Skeletal muscle cell (primary cell): ENCODE measurements around the gene CX3CR1.

Experiments
- DNase-seq: peaks from one replicate; pipeline ENCODE4 v3.0.0-alpha.2; 2010; ENCODE audit warnings: low read depth
- H3K4me3 ChIP-seq: 2 replicates; pipeline ENCODE4 v1.5.1; 2011; ENCODE audit warnings: low read depth, mild to moderate bottlenecking, control low read depth, low read length, moderate library complexity

Gene CX3CR1

DNA sequence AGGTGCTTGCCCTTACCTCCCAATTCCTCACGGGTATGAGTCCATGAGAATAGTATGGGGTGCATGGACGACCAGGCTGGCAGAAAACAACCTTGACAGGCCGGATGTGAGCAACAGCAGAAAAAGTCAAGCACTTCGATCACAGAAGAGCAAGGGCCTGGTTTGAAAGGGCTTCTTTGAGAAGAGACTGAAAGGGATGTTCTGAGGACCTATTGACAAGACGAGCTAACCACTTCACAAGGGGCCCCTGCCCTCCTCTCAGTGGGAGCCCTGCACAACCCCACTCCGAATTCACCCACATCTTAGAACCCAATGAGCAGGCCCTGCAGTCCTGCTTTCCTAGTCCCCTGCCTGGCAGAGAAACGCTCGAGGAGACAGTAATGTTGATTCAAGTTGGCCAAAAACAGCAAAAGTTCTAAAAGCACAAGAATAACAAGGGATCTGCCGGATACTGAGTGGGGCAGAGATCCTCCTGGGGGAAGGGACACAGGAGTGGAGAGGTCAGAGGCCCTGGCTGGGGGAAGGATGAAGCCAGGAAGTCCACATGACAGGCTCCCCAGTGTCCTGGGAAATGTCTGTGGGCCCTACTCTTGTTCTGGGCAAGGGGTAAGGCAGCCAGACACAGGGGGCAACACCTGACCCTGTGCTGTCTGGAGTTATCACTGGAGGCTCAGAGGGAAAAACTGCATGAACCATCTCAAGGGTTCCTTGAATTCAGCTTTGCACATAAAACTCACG lies 14.8 kb upstream of the CX3CR1 start:
- DNase-seq, result no peak
- no peak overlapping the region for H3K4me3 ChIP-seq

DNA sequence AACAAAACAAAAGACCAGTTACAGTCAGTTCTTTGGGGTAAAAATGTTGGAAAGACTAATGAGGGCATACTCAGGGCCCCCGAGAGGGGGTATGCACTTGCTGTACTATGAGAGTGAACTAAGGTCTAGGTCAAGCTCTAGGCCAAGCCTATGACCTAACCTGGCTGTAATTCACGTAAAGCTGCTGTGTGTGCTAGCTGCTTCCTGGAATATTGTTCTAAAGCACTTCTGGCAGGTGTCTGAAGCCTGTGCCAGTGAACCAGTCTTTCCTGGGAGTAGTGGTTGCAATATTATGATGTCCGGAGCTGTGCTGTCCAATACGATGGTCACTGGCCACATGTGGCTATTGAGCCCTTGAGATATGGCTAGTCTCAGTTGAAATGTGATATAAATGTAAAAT lies 13.1 kb upstream of the CX3CR1 start:
- DNase-seq, result no peak
- no peak overlapping the region for H3K4me3 ChIP-seq

GRCh38 chr3:39291903-39292329 lies 12.1 kb upstream of the CX3CR1 start:
- H3K4me3 ChIP-seq, result no peak overlapping the region
- DNase-seq, result no peak

- DNase-seq, result no peak
These were observed 10.4 kb upstream of the CX3CR1 start for GRCh38 chr3:39290255-39290654.

DNA sequence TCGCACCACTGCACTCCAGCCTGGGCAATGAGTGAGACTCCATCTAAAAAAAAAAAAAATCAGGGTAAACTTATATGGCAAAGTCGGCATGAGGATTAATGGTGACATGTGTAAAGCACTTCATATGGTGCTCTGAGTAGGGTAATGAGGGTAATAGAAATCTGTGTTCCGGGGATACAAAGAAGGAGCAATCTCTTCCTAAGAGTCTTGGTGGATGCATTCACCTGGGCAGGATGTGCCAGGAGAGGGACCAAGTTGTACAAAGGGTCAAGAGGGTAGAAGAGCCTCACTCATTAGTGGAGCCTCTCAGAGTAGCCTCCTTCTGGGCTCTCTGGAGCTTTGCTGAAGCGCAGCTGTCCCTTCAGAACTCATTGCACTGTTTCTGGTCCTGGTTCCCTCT lies 9.3 kb upstream of the CX3CR1 start:
- DNase-seq, result no peak
- no peak overlapping the region for H3K4me3 ChIP-seq

More at GRCh38 chr3:39290255-39290654, 10.4 kb upstream of the CX3CR1 start:
- no peak overlapping the region for H3K4me3 ChIP-seq

- peak; percentile 25 for DNase-seq
These were observed 8.5 kb upstream of the CX3CR1 start for GRCh38 chr3:39288300-39288808.

GRCh38 chr3:39287216-39288164 lies 7.7 kb upstream of the CX3CR1 start:
- no peak overlapping the region for H3K4me3 ChIP-seq
- no peak for DNase-seq

More at GRCh38 chr3:39288300-39288808, 8.5 kb upstream of the CX3CR1 start:
- H3K4me3 ChIP-seq, result no peak overlapping the region

GRCh38 chr3:39286771-39287170 lies 6.9 kb upstream of the CX3CR1 start:
- H3K4me3 ChIP-seq, result no peak overlapping the region
- no peak for DNase-seq

DNA sequence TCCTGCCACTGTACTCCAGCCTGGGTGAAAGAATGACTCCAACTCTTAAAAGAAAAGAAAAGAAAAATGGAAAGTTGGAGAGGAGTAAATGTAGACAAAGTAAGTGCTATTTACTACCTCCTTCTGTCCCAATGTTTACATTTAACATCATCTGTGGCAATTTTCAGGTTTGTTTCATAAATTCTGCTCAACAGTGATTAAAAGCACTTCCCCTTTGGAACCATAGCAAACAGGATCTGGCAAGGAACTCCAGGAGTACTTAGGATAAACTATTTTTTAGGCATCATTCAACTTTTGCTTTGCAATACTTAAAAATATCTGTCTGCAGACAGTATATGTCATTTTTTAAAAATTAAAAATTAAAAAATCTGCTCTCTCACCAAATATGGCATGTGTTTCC lies 5.5 kb upstream of the CX3CR1 start:
- no peak overlapping the region for H3K4me3 ChIP-seq
- no peak for DNase-seq

- DNase-seq, result no peak
- no peak overlapping the region for H3K4me3 ChIP-seq
These were observed 4.6 kb upstream of the CX3CR1 start for GRCh38 chr3:39284457-39284881.

GRCh38 chr3:39282057-39282456 lies 2.2 kb upstream of the CX3CR1 start:
- H3K4me3 ChIP-seq, result no peak overlapping the region
- DNase-seq, result no peak

DNA sequence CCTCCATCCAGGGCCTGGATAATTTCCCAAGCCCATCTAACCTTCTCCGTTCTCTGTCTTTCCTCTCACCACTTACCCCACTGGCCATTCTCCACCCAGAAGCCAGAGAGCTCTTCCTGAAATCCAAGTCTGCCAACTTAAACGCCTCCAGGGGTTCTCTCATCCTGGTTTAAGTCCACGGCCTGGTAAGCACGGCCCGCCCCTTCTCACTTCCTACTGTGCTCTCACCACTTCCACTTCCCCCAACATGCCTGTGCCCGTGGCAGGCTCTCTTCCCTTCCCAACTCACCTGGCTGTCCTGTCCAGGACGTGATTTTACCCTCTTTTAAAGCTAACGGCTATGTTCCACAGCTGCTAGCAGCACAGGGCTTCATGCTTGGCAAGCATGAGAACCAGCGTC lies 1.7 kb upstream of the CX3CR1 start:
- DNase-seq, result no peak

GRCh38 chr3:39280571-39280970 lies 735 bp upstream of the CX3CR1 start:
- H3K4me3 ChIP-seq, result no peak overlapping the region
- DNase-seq, result no peak

More for the DNA sequence above, 1.7 kb upstream of the CX3CR1 start:
- H3K4me3 ChIP-seq, result no peak overlapping the region

GRCh38 chr3:39278616-39278935 lies 1.3 kb downstream of the CX3CR1 start:
- DNase-seq, result no peak
- H3K4me3 ChIP-seq, result no peak overlapping the region

DNA sequence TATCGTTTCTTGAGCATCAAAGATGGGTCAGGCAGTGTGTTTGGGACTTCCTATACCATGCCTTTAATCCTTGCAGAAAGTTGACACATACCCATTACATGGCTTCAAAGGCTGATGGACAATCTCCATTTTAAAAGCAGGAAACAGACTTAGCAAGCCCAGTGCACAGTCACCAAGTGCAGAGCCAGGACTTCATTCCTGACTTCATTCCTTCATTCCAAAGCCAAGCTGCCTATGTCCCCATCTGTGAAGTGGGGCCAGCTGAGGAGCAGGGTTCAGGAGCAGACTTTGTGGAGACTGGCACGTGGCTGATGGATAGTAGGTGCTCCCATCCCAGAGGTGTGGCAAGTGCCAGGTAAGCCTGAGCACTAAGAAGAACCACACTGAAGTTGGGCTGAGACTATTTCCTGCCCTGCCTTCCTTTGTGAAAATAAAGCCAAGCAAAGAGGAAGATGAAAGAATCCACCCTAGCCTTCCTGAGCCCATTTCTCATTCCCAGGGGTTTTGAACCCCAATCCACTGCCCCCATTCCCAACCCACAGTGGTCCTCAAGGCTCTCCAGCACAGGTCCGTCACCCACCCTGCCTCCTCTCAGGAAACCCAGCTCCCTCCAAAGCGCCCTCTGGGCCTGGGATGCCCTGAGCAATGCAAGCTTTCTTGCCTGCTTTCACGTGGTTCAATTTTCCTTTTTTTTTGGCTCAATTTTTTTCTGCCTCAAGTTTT lies 1.8 kb downstream of the CX3CR1 start:
- DNase-seq, result no peak
- H3K4me3 ChIP-seq, result no peak overlapping the region

- H3K4me3 ChIP-seq, result no peak overlapping the region
- DNase-seq, result no peak
These were observed 3.1 kb downstream of the CX3CR1 start for GRCh38 chr3:39276746-39277145.

GRCh38 chr3:39275963-39276593 lies 3.8 kb downstream of the CX3CR1 start:
- DNase-seq, result no peak
- no peak overlapping the region for H3K4me3 ChIP-seq

DNA sequence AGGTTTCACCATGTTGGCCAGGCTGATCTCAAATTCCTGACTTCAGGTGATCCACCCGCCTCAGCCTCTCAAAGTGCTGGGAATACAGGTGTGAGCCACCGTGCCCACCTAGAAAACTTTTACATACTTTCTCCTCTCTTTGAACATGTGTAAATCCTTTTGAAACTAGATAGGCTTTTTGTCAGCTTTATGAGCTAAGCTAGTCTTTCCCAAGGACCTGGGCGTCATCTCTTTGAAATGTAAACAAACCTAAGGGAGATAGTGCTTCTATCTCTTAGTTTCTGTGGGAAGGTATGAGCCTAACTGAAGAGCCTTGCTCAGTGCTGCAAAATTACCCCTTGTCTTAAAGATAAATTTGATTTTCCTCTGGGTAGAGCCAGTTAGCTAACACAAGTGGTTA lies 4.8 kb downstream of the CX3CR1 start:
- no peak overlapping the region for H3K4me3 ChIP-seq
- DNase-seq, result no peak

DNA sequence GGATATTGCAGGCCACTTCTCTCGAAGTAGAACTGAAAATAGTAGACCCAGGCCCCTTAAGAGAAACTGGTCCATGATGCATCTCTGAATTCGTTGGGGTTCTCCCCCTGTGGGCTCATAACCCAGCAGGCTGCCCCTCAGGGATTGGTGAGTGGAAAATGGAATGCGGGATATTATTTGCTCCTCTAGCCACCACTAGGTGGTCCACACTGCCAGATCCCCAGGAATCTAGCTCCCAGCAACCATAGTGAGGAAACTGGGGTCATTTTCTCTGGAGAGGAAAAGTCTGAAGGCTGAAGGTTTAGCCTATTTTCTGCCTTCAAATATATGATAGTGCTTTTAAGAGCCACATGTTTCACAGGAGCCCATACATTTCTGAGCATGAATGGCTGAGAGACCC lies 6.7 kb downstream of the CX3CR1 start:
- DNase-seq, result no peak
- no peak overlapping the region for H3K4me3 ChIP-seq
